Stimulated activated CD4-positive, alpha-beta T cell treated with anti-CD3 and anti-CD28 coated beads, Interleukin-12 subunit alpha, Interleukin-12 subunit beta, amount 100 ng/mL, for 4 hours (primary cell): ENCODE measurements around the gene OR52E4.

Experiments
- DNase-seq: peaks from one replicate; pipeline ENCODE4 v3.0.0-alpha.2; 2020

OR52E4 gene

GRCh38 chr11:5929571-5930368, 49.3 kb downstream of the OR52E4 start:
- DNase-seq: no peak

DNA sequence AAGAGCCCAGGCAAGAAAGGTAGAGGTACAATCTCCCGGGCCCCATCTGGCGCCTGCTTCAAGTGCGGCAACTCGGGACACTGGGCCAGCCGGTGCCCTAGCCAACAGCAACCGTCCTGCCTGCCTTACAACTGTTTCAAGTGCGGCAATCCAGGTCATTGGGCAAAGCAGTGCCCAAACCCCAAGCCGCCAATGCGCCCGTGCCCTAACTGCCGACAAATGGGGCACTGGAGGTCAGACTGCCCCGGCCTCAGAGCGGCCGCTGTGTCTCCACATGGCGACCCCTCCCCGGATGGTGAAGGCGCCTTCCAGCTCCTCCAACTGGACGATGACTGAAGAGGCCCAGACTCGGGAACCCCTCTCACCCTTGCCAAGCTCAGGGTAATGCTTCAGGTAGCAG, 50.2 kb downstream of the OR52E4 start:
- DNase-seq: no peak

DNA sequence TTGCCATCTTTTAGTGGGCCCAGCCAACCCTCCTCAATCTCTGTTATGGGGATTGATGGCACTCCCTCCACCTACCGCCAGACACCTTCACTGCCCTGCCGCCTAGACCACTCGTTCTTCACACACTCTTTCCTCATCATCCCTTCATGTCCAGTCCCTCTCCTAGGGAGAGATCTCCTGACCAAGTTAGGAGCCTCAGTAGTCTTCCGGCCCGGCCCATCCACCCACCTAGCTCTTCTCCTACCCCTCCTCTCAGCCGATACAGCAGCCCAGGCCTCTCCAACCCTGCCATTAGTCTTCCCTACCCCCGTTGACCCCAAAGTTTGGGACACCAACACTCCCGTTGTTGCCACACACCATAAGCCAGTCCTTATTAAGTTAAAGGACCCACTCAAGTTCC, 50.6 kb downstream of the OR52E4 start:
- DNase-seq: no peak

DNA sequence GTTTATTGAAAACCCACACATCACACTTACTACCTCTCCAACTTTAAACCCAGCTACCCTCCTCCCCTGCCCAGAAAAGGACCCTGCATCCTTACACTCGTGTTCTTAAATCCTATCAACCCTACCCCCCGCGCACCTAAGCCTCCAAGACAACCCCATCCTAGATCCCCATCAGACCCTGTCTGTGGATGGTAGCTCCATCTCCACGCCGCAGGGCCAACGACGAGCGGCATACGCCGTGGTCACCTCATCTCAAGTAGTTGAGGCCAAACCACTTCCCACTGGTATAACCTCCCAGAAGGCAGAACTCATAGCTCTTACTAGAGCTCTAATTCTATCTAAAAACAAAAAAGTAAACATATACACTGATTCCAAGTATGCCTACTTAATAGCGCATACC, 52.2 kb downstream of the OR52E4 start:
- no peak for DNase-seq

GRCh38 chr11:5933116-5933515, 52.7 kb downstream of the OR52E4 start:
- no peak for DNase-seq
